GM12878 (cell line): ENCODE data around the gene SMYD5. TPM values are rescaled to one million over a fixed set of nuclear protein-coding genes. Genes with fewer than 3 reads are reported as not detected.

ENCODE experiments used
- ATAC-seq: fragments of 200-7000 bp; cut with Tn5 transposase; 3 replicates; pipeline ENCODE4 v1.9.1; 2020; ENCODE audit warnings: mild to moderate bottlenecking, moderate library complexity
- BruUV-seq: library from RNA; stranded (reverse); fragments of 400-500 nt; replicated peaks from 2 replicates; lab custom pipeline; 2021; lab: Mats Ljungman, UMichigan
- CTCF ChIA-PET: fragments of 300-600 bp; sonication (Branson Sonifier 250); formaldehyde crosslinking; extraction: SDS; loops from one replicate; lab custom pipeline; 2021; ENCODE audit warnings: inconsistent platforms; lab: Yijun Ruan, JAX
- POLR2A ChIA-PET: fragments of 350-600 bp; formaldehyde crosslinking; extraction: SDS; loops from one replicate; lab custom pipeline; 2021; ENCODE audit warnings: inconsistent platforms; lab: Charles Lee
- RAD21 ChIA-PET: fragments of 300-600 bp; sonication (Branson Sonifier 250); formaldehyde crosslinking; loops from one replicate; lab custom pipeline; 2023; ENCODE audit warnings: antibody characterized with exemption; ENCODE audit not compliant: unreplicated experiment; lab: Charles Lee
- SMC1A ChIA-PET: fragments of 300-600 bp; sonication (Branson Sonifier 250); formaldehyde crosslinking; loops from one replicate; lab custom pipeline; 2023; ENCODE audit not compliant: unreplicated experiment, uncharacterized antibody; lab: Charles Lee
- DNase-seq: peaks from one replicate; pipeline ENCODE4 v3.0.0-alpha.2; 2011; ENCODE audit warnings: low read depth, low spot score
- FAIRE-seq: peaks from 3 replicates; lab custom pipeline; 2011; peaks lifted over from hg19 to GRCh38; lab: Jason Lieb, UNC
- H2AFZ ChIP-seq: 2 replicates; pipeline ENCODE4 v1.6.0; 2011; ENCODE audit warnings: low read depth, low read length, control low read depth; ENCODE audit not compliant: control insufficient read depth
- H3K27ac ChIP-seq: 2 replicates; pipeline ENCODE4 v1.5.1; 2011; ENCODE audit warnings: control low read depth; ENCODE audit not compliant: control insufficient read depth, insufficient read depth
- H3K27me3 ChIP-seq, 2 experiments: replicated peaks in 1 of 2; 2 replicates each; pipeline versions ENCODE4 v1.6.0 to v1.6.1; 2011; ENCODE audit warnings: low read length in 1 of 2; ENCODE audit not compliant: control insufficient read depth in 2 of 2, insufficient read depth in 2 of 2
- H3K36me3 ChIP-seq, 2 experiments: 2 replicates each; pipeline ENCODE4 v1.5.1; 2011; ENCODE audit warnings: low read length in 1 of 2; ENCODE audit not compliant: control insufficient read depth in 2 of 2, insufficient read depth in 2 of 2
- H3K4me1 ChIP-seq: 2 replicates; pipeline ENCODE4 v1.6.1; 2011; ENCODE audit warnings: mild to moderate bottlenecking, low read length, moderate library complexity, mixed read lengths; ENCODE audit not compliant: control insufficient read depth, insufficient read depth
- H3K4me2 ChIP-seq: 2 replicates; pipeline ENCODE4 v1.6.0; 2011; ENCODE audit warnings: control low read depth; ENCODE audit not compliant: control insufficient read depth, insufficient read depth
- H3K4me3 ChIP-seq: fragments of 200-600 bp; sonication (generic); 2 replicates; pipeline ENCODE4 v1.5.1; 2016
- H3K79me2 ChIP-seq: 2 replicates; pipeline ENCODE4 v1.6.0; 2011; ENCODE audit warnings: low read length; ENCODE audit not compliant: control insufficient read depth, insufficient read depth
- H3K9ac ChIP-seq: 2 replicates; pipeline ENCODE4 v1.8.0; 2011; ENCODE audit warnings: low read length, control low read depth, mixed read lengths; ENCODE audit not compliant: control insufficient read depth, insufficient read depth
- H3K9me3 ChIP-seq: replicated peaks from 3 replicates; pipeline ENCODE4 v1.5.1; 2011; ENCODE audit warnings: mild to moderate bottlenecking, low read length; ENCODE audit not compliant: control insufficient read depth, insufficient read depth
- H4K20me1 ChIP-seq: 2 replicates; pipeline ENCODE4 v1.6.0; 2011; ENCODE audit not compliant: control insufficient read depth, insufficient read depth
- CHD1 ChIP-seq: IDR thresholded peaks from 2 replicates; pipeline ENCODE4 v1.6.1; 2012; ENCODE audit warnings: low read depth, low read length, improper control_type of control experiment
- CHD4 ChIP-seq: fragments of 200-600 bp; sonication (generic); IDR thresholded peaks from 2 replicates; pipeline ENCODE4 v1.6.1; 2016; ENCODE audit warnings: mild to moderate bottlenecking
- CREM ChIP-seq: IDR thresholded peaks from 2 replicates; pipeline ENCODE4 v1.6.1; 2014; ENCODE audit warnings: antibody characterized with exemption, low read depth
- E2F8 ChIP-seq: fragments of 450-650 bp; IDR thresholded peaks from 2 replicates; pipeline ENCODE4 v1.6.1; 2018; ENCODE audit warnings: mild to moderate bottlenecking, low read depth, moderate library complexity; ENCODE audit not compliant: partially characterized antibody
- ESRRA ChIP-seq: IDR thresholded peaks from 2 replicates; pipeline ENCODE4 v1.6.1; 2012; ENCODE audit warnings: mild to moderate bottlenecking, low read length, improper control_type of control experiment
- ETV6 ChIP-seq, 2 experiments: fragments of 450-650 bp in 1 of 2; IDR thresholded peaks in 1 of 2; conservative IDR thresholded peaks in 1 of 2; 2 replicates each; pipeline ENCODE4 v1.6.1; 2014; ENCODE audit warnings: antibody characterized with exemption in 1 of 2, borderline replicate concordance in 1 of 2, low read depth in 1 of 2, mild to moderate bottlenecking in 1 of 2, moderate library complexity in 1 of 2
- KDM1A ChIP-seq: fragments of 200-600 bp; sonication (generic); IDR thresholded peaks from 2 replicates; pipeline ENCODE4 v1.6.1; 2016; ENCODE audit warnings: borderline replicate concordance
- PBX3 ChIP-seq: IDR thresholded peaks from 2 replicates; pipeline ENCODE4 v1.6.1; 2011; ENCODE audit warnings: mild to moderate bottlenecking, low read depth, low read length, moderate library complexity; ENCODE audit not compliant: insufficient replicate concordance
- RELA ChIP-seq: fragments of 450-650 bp; IDR thresholded peaks from 2 replicates; pipeline ENCODE4 v1.8.0; 2014; ENCODE audit warnings: borderline replicate concordance; ENCODE audit not compliant: partially characterized antibody
- WGBS: methylation state at CpG from one replicate; pipeline ENCODE4 v1.1.6; 2016; ENCODE audit warnings: low lambda C conversion rate; ENCODE audit not compliant: insufficient replicate concordance, insufficient coverage; ENCODE audit errors: missing lambda C conversion rate; 5-methylcytosine and 5-hydroxymethylcytosine counted together
- in situ Hi-C: fragments of 300-500 bp; cut with MboI; formaldehyde crosslinking; loops from 9 replicates; pipeline ENCODE4 v1.14.3; 2018; ENCODE audit warnings: mixed read lengths
- intact Hi-C: fragments of 100-400 bp; cut with micrococcal nuclease; formaldehyde crosslinking; loops from one replicate; pipeline ENCODE4 v1.14.2; 2022; ENCODE audit not compliant: unreplicated experiment
- polyA plus RNA-seq, 11 experiments: library from polyadenylated mRNA; depleted of rRNA in 4 of 11; unstranded in 6 of 11; stranded (reverse) in 5 of 11; fragments of >200 nt; fragmentation: Nextera tagmentation in 4 of 11; fragmentation: Illumina TruSeq in 1 of 11; extraction: Ambion mirVana in 4 of 11; extraction: Trizol in 1 of 11; gene quantifications; 1 replicate in 1 of 11; 2 replicates in 10 of 11; pipeline versions ENCODE4 v1.2.1 to v1.2.3, GENCODE V29; 2011 to 2016; ENCODE audit warnings: inconsistent platforms in 2 of 11, missing spikeins in 2 of 11, low read depth in 1 of 11
- total RNA-seq, 4 experiments: library from RNA; depleted of rRNA in 3 of 4; stranded (reverse); fragments of >200 nt in 3 of 4; fragmentation: Illumina TruSeq in 1 of 4; extraction: Trizol in 1 of 4; gene quantifications; 2 replicates each; pipeline versions ENCODE4 v1.2.1 to v1.2.3, GENCODE V29; 2013 to 2021

SMYD5 gene
- total and polyA plus RNA-seq, 10 of the 15 experiments (the other 5 are each of a cell fraction or from before 2014, with no cell fraction given) = 6.1 to 35.3 (median 26.4) TPM

- Histone ChIP-seq H3K36me3 (peaks cover 14 to 22% of the 10 kb centered on the region in 2 experiments; a peak in 3 of 4 replicates), H3K4me2 (no peak overlapping the region), H3K9me3 (no peaks in the 10 kb centered on the region), H4K20me1 (no peaks in the 10 kb centered on the region), H3K4me3 (no peak overlapping the region), H3K79me2 (no peaks in the 10 kb centered on the region), H3K4me1 (no peaks in the 10 kb centered on the region), H3K9ac (no peak overlapping the region), H3K27me3 (no peaks in the 10 kb centered on the region), H3K27ac (no peak overlapping the region), H2AFZ (no peak overlapping the region)
- intact Hi-C loops = no loop called here
- TF ChIP-seq CHD4 = no peak
- no peak for TF ChIP-seq PBX3
- TF ChIP-seq E2F8 = no peak
- TF ChIP-seq CREM = no peak
- TF ChIP-seq CHD1 = no peak
- no peak for TF ChIP-seq RELA
- no peak for TF ChIP-seq ESRRA
- TF ChIP-seq KDM1A = no peak
- no peak for TF ChIP-seq ETV6 (conservative IDR thresholded peaks at IDR 0.05 in 1 of 2, IDR thresholded peaks at IDR 0.05 in 1 of 2; ENCODE audit: borderline replicate concordance in 1 of 2, low read depth in 1 of 2)
- RAD21 ChIA-PET = no interaction called here
- ATAC-seq (no peak), DNase-seq (no peak), FAIRE-seq (no peak)
- 99% methylated on average over 9 of the region's 9 CpGs for WGBS
- in situ Hi-C loops = no loop called here
- BruUV-seq = no TSS peak
- POLR2A ChIA-PET = no interaction called here
- SMC1A ChIA-PET = no interaction called here
- CTCF ChIA-PET = interaction anchor here (1.8 kb wide), 1 partner anchor 32 kb away, joined by 4 read pairs; no protein-coding TSS in a partner anchor
Observed at GRCh38 chr2:73258913-73259215, 44.8 kb downstream of the SMYD5 start.
